ENCODE measurements around the gene NBPF4.

DNA sequence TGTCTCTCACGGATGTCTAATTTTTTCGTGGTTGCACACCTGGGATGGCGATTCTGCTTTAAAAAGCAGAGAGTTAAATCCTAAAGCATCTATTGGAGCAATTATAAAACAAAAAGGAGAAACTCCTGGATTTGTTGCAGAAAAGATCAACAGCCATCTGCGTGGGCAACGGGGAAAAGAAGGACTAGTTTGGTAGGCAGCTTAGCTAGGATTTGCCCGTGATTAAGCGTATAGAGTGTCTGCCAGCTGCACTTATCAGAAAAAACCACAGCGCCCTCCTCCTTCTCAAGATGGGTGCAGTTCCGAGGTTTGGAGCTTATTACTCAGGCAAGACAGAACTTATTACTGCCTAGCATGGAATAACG lies 43.2 kb downstream of the NBPF4 start:
- TF ChIP-seq, protein P1, sequence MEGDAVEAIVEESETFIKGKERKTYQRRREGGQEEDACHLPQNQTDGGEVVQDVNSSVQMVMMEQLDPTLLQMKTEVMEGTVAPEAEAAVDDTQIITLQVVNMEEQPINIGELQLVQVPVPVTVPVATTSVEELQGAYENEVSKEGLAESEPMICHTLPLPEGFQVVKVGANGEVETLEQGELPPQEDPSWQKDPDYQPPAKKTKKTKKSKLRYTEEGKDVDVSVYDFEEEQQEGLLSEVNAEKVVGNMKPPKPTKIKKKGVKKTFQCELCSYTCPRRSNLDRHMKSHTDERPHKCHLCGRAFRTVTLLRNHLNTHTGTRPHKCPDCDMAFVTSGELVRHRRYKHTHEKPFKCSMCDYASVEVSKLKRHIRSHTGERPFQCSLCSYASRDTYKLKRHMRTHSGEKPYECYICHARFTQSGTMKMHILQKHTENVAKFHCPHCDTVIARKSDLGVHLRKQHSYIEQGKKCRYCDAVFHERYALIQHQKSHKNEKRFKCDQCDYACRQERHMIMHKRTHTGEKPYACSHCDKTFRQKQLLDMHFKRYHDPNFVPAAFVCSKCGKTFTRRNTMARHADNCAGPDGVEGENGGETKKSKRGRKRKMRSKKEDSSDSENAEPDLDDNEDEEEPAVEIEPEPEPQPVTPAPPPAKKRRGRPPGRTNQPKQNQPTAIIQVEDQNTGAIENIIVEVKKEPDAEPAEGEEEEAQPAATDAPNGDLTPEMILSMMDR (IDR thresholded peaks at IDR 0.05; ENCODE audit: insufficient read depth, low read depth, low read length): no peak
- no peak for TF ChIP-seq EZH2 (IDR thresholded peaks at IDR 0.05; ENCODE audit: insufficient read depth, low read length)

All from astrocyte (in vitro differentiated cells and primary cell).